GM12873 (cell line): ENCODE results near the gene ANXA10.

ENCODE experiments used
- CTCF ChIP-seq: IDR thresholded peaks from 2 replicates; pipeline ENCODE4 v1.5.1; 2012; ENCODE audit warnings: low read depth, mild to moderate bottlenecking, moderate library complexity, low read length, control low read depth; ENCODE audit not compliant: insufficient read depth; ENCODE audit errors: missing control alignments

Gene ANXA10

GRCh38 chr4:168218645-168219044, 126.3 kb downstream of the ANXA10 start:
- no peak for TF ChIP-seq CTCF

- no peak for TF ChIP-seq CTCF
Measured at GRCh38 chr4:168220893-168221292, 128.6 kb downstream of the ANXA10 start.

- TF ChIP-seq CTCF = no peak
Measured at GRCh38 chr4:168221301-168221700, 129.0 kb downstream of the ANXA10 start.
